BJ (cell line): Measurements from ENCODE around the gene KLRB1. TPM values are rescaled to one million over a fixed set of nuclear protein-coding genes. Genes with fewer than 3 reads are reported as not detected.

ENCODE experiments used
- CTCF ChIA-PET: fragments of 350-600 bp; formaldehyde crosslinking; extraction: SDS; loops from one replicate; lab custom pipeline; 2021; ENCODE audit warnings: antibody characterized with exemption, inconsistent platforms; lab: Yijun Ruan, JAX
- POLR2A ChIA-PET: fragments of 300-600 bp; sonication (Branson Sonifier 250); formaldehyde crosslinking; extraction: SDS; loops from one replicate; lab custom pipeline; 2021; ENCODE audit warnings: antibody characterized with exemption; lab: Charles Lee
- DNase-seq: peaks from one replicate; pipeline ENCODE4 v3.0.0-alpha.2; 2011; ENCODE audit warnings: low read depth
- H3K27me3 ChIP-seq: 2 replicates; pipeline ENCODE4 v1.6.0; 2011; ENCODE audit warnings: low read length; ENCODE audit not compliant: control insufficient read depth, insufficient read depth
- H3K36me3 ChIP-seq: 2 replicates; pipeline ENCODE4 v1.5.1; 2011; ENCODE audit warnings: low read length; ENCODE audit not compliant: control insufficient read depth, insufficient read depth
- H3K4me3 ChIP-seq: 2 replicates; pipeline ENCODE4 v1.5.1; 2011; ENCODE audit warnings: low read depth, mild to moderate bottlenecking, control low read depth, low read length
- CTCF ChIP-seq: IDR thresholded peaks from 2 replicates; pipeline ENCODE4 v1.5.1; 2011; ENCODE audit warnings: low read depth, mild to moderate bottlenecking, control low read depth, inconsistent platforms, low read length, moderate library complexity; ENCODE audit not compliant: insufficient read depth
- polyA plus RNA-seq: library from polyadenylated mRNA; depleted of rRNA; stranded (reverse); fragments of >200 nt; gene quantifications from 2 replicates; pipeline ENCODE4 v1.2.3, GENCODE V29; 2011

The KLRB1 gene
- polyA plus RNA-seq, 1 experiment, result not detected

- Histone ChIP-seq H3K36me3 (no peaks in the 10 kb centered on the region; the same call in 1 of the 2 replicates), H3K4me3 (no peak overlapping the region), H3K27me3 (no peaks in the 10 kb centered on the region)
- no peak for DNase-seq
- CTCF ChIA-PET, result interaction anchor here (0.8 to 2.6 kb wide), 2 partner anchors 57 to 69 kb away, joined by 3 to 20 read pairs; no protein-coding TSS in a partner anchor
- POLR2A ChIA-PET, result no interaction called here
- TF ChIP-seq CTCF, result no peak
Measured at GRCh38 chr12:9640024-9640423, 32.3 kb upstream of the KLRB1 start.

DNA sequence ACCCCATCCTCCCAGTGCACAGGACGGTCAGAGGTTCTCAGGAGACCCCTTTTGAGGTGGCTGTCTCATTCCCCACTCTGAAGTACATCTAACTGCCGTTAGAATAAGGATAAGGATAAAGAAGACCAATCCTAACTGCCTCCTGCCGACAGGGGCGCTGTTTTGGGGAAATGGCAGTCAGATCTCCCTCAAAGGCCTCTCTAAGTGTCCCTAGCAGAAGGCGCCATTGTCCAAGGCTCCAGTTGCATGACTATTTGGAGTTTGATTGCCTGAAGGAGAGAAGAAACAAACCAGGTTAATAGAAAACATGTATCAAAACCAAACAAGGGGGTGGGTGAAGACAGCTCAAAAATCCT is 29.1 kb upstream of the KLRB1 start:
- Histone ChIP-seq H3K4me3 (no peak overlapping the region), H3K27me3 (no peaks in the 10 kb centered on the region; the same call in 1 of the 2 replicates), H3K36me3 (no peaks in the 10 kb centered on the region; the same call in 1 of the 2 replicates)
- ChIA-PET CTCF (interaction anchor here (0.7 to 8.3 kb wide), 3 partner anchors 11 to 114 kb away, joined by 3 to 135 read pairs (median 3); no protein-coding TSS in a partner anchor), POLR2A (no interaction called here)
- DNase-seq, result no peak
- peak; percentile 25; the same call in 1 of the 2 replicates for TF ChIP-seq CTCF

- CTCF ChIA-PET, result interaction anchor here (0.5 to 8.3 kb wide), 6 partner anchors 11 to 313 kb away, joined by 3 to 135 read pairs (median 3); no protein-coding TSS in a partner anchor
- POLR2A ChIA-PET, result no interaction called here
- Histone ChIP-seq H3K27me3 (no peaks in the 10 kb centered on the region; the same call in 1 of the 2 replicates), H3K36me3 (no peaks in the 10 kb centered on the region; the same call in 1 of the 2 replicates), H3K4me3 (no peak overlapping the region)
- TF ChIP-seq CTCF, result no peak
- DNase-seq, result no peak
Measured at GRCh38 chr12:9636150-9636850, 28.6 kb upstream of the KLRB1 start.

GRCh38 chr12:9634969-9635754 is 27.4 kb upstream of the KLRB1 start:
- Histone ChIP-seq H3K27me3 (no peaks in the 10 kb centered on the region; the same call in 1 of the 2 replicates), H3K36me3 (no peaks in the 10 kb centered on the region; the same call in 1 of the 2 replicates), H3K4me3 (no peak overlapping the region)
- ChIA-PET POLR2A (no interaction called here), CTCF (interaction anchor here (0.6 to 8.3 kb wide), 15 partner anchors 9 to 452 kb away, joined by 3 to 135 read pairs (median 3); no protein-coding TSS in a partner anchor)
- no peak for TF ChIP-seq CTCF
- no peak for DNase-seq
